HG02763 (cell line): Measurements from ENCODE around the gene TMEM223.
"Not testable (repeated sequence)": the region's sequence is repeated elsewhere in the genome, so short reads cannot be mapped to it uniquely, and the experiment has no call there.

Experiments
- ATAC-seq: cut with Tn5 transposase; IDR thresholded peaks from one replicate; pipeline ENCODE4 v1.9.1; 2021; ENCODE audit warnings: mild to moderate bottlenecking, moderate library complexity; ENCODE audit not compliant: unreplicated experiment

The TMEM223 gene

GRCh38 chr11:62791501-62792201, at the start of gene TMEM223:
TSS of gene TMEM223 (minus strand) at chr11:62792006. CDS start at chr11:62791994, 12 bp downstream.
- ATAC-seq, result peak; percentile 62

- ATAC-seq, result peak; percentile 5
Observed at GRCh38 chr11:62840721-62841360, 49.0 kb upstream of the TMEM223 start.

- peak; percentile 40 for ATAC-seq
Observed at GRCh38 chr11:62839050-62839945, 47.5 kb upstream of the TMEM223 start, which contains the start of gene WDR74. TSS of gene WDR74 (minus strand) at chr11:62839590. CDS start at chr11:62839570, 20 bp downstream.

GRCh38 chr11:62835336-62835735, 43.5 kb upstream of the TMEM223 start:
- no peak for ATAC-seq

- ATAC-seq, result peak; percentile 6
Observed at GRCh38 chr11:62832336-62833234, 40.8 kb upstream of the TMEM223 start, which contains the start of gene TEX54. TSS of gene TEX54 (minus strand) at chr11:62832841.

- ATAC-seq, result peak; percentile 88
Observed at GRCh38 chr11:62831520-62832335, 39.9 kb upstream of the TMEM223 start, which contains the start of gene STX5. TSS of gene STX5 (minus strand) at chr11:62832051. CDS start at chr11:62831243, 808 bp downstream.

- ATAC-seq, result no peak
Observed at GRCh38 chr11:62830904-62831519, 39.2 kb upstream of the TMEM223 start.

- ATAC-seq, result not testable (repeated sequence)
Observed at GRCh38 chr11:62828130-62828529, 36.3 kb upstream of the TMEM223 start.

GRCh38 chr11:62823677-62824076, 31.9 kb upstream of the TMEM223 start:
- ATAC-seq, result no peak

- no peak for ATAC-seq
Observed at GRCh38 chr11:62817129-62817528, 25.3 kb upstream of the TMEM223 start.

- no peak for ATAC-seq
Observed at GRCh38 chr11:62816557-62816956, 24.8 kb upstream of the TMEM223 start.

GRCh38 chr11:62811659-62812058, 19.9 kb upstream of the TMEM223 start:
- no peak for ATAC-seq

GRCh38 chr11:62810748-62811147, 18.9 kb upstream of the TMEM223 start:
- no peak for ATAC-seq

- ATAC-seq, result no peak
Observed at GRCh38 chr11:62806611-62807121, 14.9 kb upstream of the TMEM223 start.

GRCh38 chr11:62805961-62806441, 14.2 kb upstream of the TMEM223 start:
- ATAC-seq, result no peak

- ATAC-seq, result peak; percentile 82
Observed at GRCh38 chr11:62805076-62805892, 13.5 kb upstream of the TMEM223 start, which contains the start of gene NXF1. TSS of gene NXF1 (minus strand) at chr11:62805440. CDS start at chr11:62805356, 84 bp downstream.

- ATAC-seq, result no peak
Observed at GRCh38 chr11:62804310-62805075, 12.7 kb upstream of the TMEM223 start.
